Ascending aorta (tissue), 2 donors: ENCODE measurements around the gene RBM38. TPM values are rescaled to one million over a fixed set of nuclear protein-coding genes. Genes with fewer than 3 reads are reported as not detected.
A peak's percentile ranks its signal among the peaks of the same experiment; 100 is the strongest.

ENCODE experiments used
- DNase-seq, 2 donors: peaks; one replicate each; pipeline ENCODE4 v3.0.0-alpha.2; 2019; ENCODE audit warnings: low spot score in 2 of 2
- H3K27ac ChIP-seq, 2 donors: fragments of 200-600 bp; sonication (generic); one replicate each; pipeline ENCODE4 v1.5.1; 2016 to 2017; ENCODE audit warnings: mild to moderate bottlenecking in 1 of 2
- H3K27me3 ChIP-seq: fragments of 200-600 bp; sonication (generic); one replicate; pipeline ENCODE4 v1.5.1; 2017
- H3K36me3 ChIP-seq, 2 donors: fragments of 200-600 bp; sonication (generic); one replicate each; pipeline ENCODE4 v1.5.1; 2016
- H3K4me1 ChIP-seq, 2 donors: fragments of 200-600 bp; sonication (generic); one replicate each; pipeline ENCODE4 v1.5.1; 2016 to 2017; ENCODE audit warnings: mild to moderate bottlenecking in 1 of 2
- H3K4me3 ChIP-seq, 2 donors: fragments of 200-600 bp; sonication (generic); one replicate each; pipeline ENCODE4 v1.5.1; 2016 to 2017; ENCODE audit warnings: mild to moderate bottlenecking in 1 of 2
- H3K9me3 ChIP-seq, 2 donors: fragments of 200-600 bp; sonication (generic); one replicate each; pipeline ENCODE4 v1.5.1; 2016
- CTCF ChIP-seq, 3 experiments: fragments of 200-600 bp in 2 of 3; fragments of 450-650 bp in 1 of 3; sonication (generic) in 2 of 3; IDR thresholded peaks; one replicate each; pipeline ENCODE4 v1.5.1; 2016 to 2019; ENCODE audit warnings: antibody characterized with exemption in 3 of 3, mild to moderate bottlenecking in 1 of 3, moderate library complexity in 1 of 3
- intact Hi-C: fragments of 100-400 bp; cut with DNase I; formaldehyde crosslinking; loops from one replicate; pipeline ENCODE4 v1.15.1; 2023
- total RNA-seq: library from RNA; depleted of rRNA; stranded (reverse); fragments of >200 nt; gene quantifications from one replicate; pipeline ENCODE4 v1.1.0, GENCODE V29; 2016

RBM38 gene
- total RNA-seq, 1 donor from 2014 or later, result 24.6 TPM

- H3K36me3 ChIP-seq, result peaks cover 7% of the 10 kb centered on the region in 2 donors
- H3K9me3 ChIP-seq, result no peaks in the 10 kb centered on the region
- H3K4me1 ChIP-seq, result peaks cover 6 to 50% of the 10 kb centered on the region in 2 donors
- peak overlapping the region; percentile 79 to 83 for H3K4me3 ChIP-seq
- no peaks in the 10 kb centered on the region for H3K27me3 ChIP-seq
- TF ChIP-seq CTCF (IDR thresholded peaks at IDR 0.05), result no peak
- intact Hi-C loops, result loop anchor here (2.0 to 10.0 kb wide), 4 partner anchors 67 to 303 kb away; no protein-coding TSS in a partner anchor
- no peak for DNase-seq
- H3K27ac ChIP-seq, result peak overlapping the region; percentile 82 to 91
Measured at GRCh38 chr20:57391439-57392301, 474 bp downstream of the RBM38 start.

- peak overlapping the region; percentile 79 to 83 for H3K4me3 ChIP-seq
- H3K36me3 ChIP-seq, result peaks cover 15 to 16% of the 10 kb centered on the region in 2 donors
- intact Hi-C loops, result loop anchor here (5.0 to 10.0 kb wide), 3 partner anchors 190 to 302 kb away; no protein-coding TSS in a partner anchor
- no peak for TF ChIP-seq CTCF (IDR thresholded peaks at IDR 0.05)
- no peaks in the 10 kb centered on the region for H3K27me3 ChIP-seq
- DNase-seq, result peak; percentile 60 to 77
- peaks cover 6 to 58% of the 10 kb centered on the region in 2 donors for H3K4me1 ChIP-seq
- no peaks in the 10 kb centered on the region for H3K9me3 ChIP-seq
- H3K27ac ChIP-seq, result peak overlapping the region; percentile 82 to 91
Measured at GRCh38 chr20:57392512-57393271, 1.5 kb downstream of the RBM38 start.

GRCh38 chr20:57393321-57394120 lies 2.3 kb downstream of the RBM38 start:
- Histone ChIP-seq H3K9me3 (no peaks in the 10 kb centered on the region), H3K4me1 (peaks cover 6 to 62% of the 10 kb centered on the region in 2 donors), H3K4me3 (peak overlapping the region; percentile 79 to 83), H3K27ac (peak overlapping the region; percentile 82 to 91), H3K27me3 (no peaks in the 10 kb centered on the region), H3K36me3 (peaks cover 15 to 16% of the 10 kb centered on the region in 2 donors)
- DNase-seq, result no peak
- intact Hi-C loops, result loop anchor here (2.0 to 10.0 kb wide), 5 partner anchors 15 to 301 kb away; no protein-coding TSS in a partner anchor
- TF ChIP-seq CTCF (IDR thresholded peaks at IDR 0.05), result no peak

- H3K36me3 ChIP-seq, result peaks cover 15 to 16% of the 10 kb centered on the region in 2 donors
- no peaks in the 10 kb centered on the region for H3K9me3 ChIP-seq
- H3K27me3 ChIP-seq, result no peaks in the 10 kb centered on the region
- H3K4me3 ChIP-seq, result peak overlapping the region; percentile 3 to 36
- no peak for DNase-seq
- peaks cover 12 to 70% of the 10 kb centered on the region in 2 donors for H3K4me1 ChIP-seq
- intact Hi-C loops, result loop anchor here (2.0 to 10.0 kb wide), 5 partner anchors 14 to 300 kb away; no protein-coding TSS in a partner anchor
- peak overlapping the region; percentile 82 to 91 for H3K27ac ChIP-seq
- TF ChIP-seq CTCF (IDR thresholded peaks at IDR 0.05), result no peak
Measured at GRCh38 chr20:57394121-57395082, 3.2 kb downstream of the RBM38 start.
